K562 (cell line): ENCODE results near the gene NKX1-2. TPM values are rescaled to one million over a fixed set of nuclear protein-coding genes. Genes with fewer than 3 reads are reported as not detected.

Source experiments
- ATAC-seq: fragments of 200-7000 bp; cut with Tn5 transposase; 3 replicates; pipeline ENCODE4 v1.9.1; 2020; ENCODE audit warnings: moderate library complexity
- BruUV-seq: library from RNA; stranded (reverse); fragments of 400-500 nt; replicated peaks from 2 replicates; lab custom pipeline; 2021; lab: Mats Ljungman, UMichigan
- CTCF ChIA-PET: fragments of 300-600 bp; formaldehyde crosslinking; extraction: SDS; loops from one replicate; lab custom pipeline; 2021; ENCODE audit warnings: low intra/inter-chr PET ratio; lab: Yijun Ruan, JAX
- POLR2A ChIA-PET: fragments of 300-600, 350-650 bp; sonication (Branson Sonifier 250); formaldehyde crosslinking; extraction: SDS; loops from one replicate; lab custom pipeline; 2021; ENCODE audit warnings: antibody characterized with exemption, inconsistent platforms; lab: Yijun Ruan, JAX
- DNase-seq, 4 experiments: peaks; one replicate each; pipeline versions ENCODE4 v3.0.0 to v3.0.0-alpha.2; 2011 to 2018; ENCODE audit warnings: low spot score in 3 of 4, mixed read lengths in 3 of 4; ENCODE audit errors: extremely low read depth in 1 of 4
- FAIRE-seq: peaks from 2 replicates; lab custom pipeline; 2011; peaks lifted over from hg19 to GRCh38; lab: Jason Lieb, UNC
- H2AFZ ChIP-seq: 2 replicates; pipeline ENCODE4 v1.6.0; 2011; ENCODE audit warnings: low read depth, low read length, control low read depth, inconsistent platforms
- H3K27ac ChIP-seq: fragments of 200-600 bp; 3 replicates; pipeline ENCODE4 v1.8.0; 2011; ENCODE audit warnings: low read depth, mild to moderate bottlenecking, control low read depth, inconsistent platforms, low read length, moderate library complexity, mixed read lengths; ENCODE audit errors: extremely low read depth
- H3K27me3 ChIP-seq, 2 experiments: fragments of 300-600 bp in 1 of 2; 2 replicates in 1 of 2; 3 replicates in 1 of 2; pipeline versions ENCODE4 v1.6.0 to v1.8.0; 2011; ENCODE audit warnings: inconsistent platforms in 2 of 2, low read length in 2 of 2, mild to moderate bottlenecking in 1 of 2, mixed read lengths in 1 of 2, moderate library complexity in 1 of 2; ENCODE audit not compliant: control insufficient read depth in 2 of 2, insufficient read depth in 2 of 2
- H3K36me3 ChIP-seq: fragments of 300-600 bp; 3 replicates; pipeline ENCODE4 v1.8.0; 2011; ENCODE audit warnings: mild to moderate bottlenecking, low read length, inconsistent platforms; ENCODE audit not compliant: control insufficient read depth, insufficient read depth
- H3K4me1 ChIP-seq, 2 experiments: fragments of 200-600 bp in 1 of 2; replicated peaks in 1 of 2; 2 replicates in 1 of 2; 3 replicates in 1 of 2; pipeline versions ENCODE4 v1.5.1 to v1.8.0; 2011; ENCODE audit warnings: inconsistent platforms in 2 of 2, low read length in 2 of 2, mild to moderate bottlenecking in 1 of 2, mixed read lengths in 1 of 2, moderate library complexity in 1 of 2; ENCODE audit not compliant: control insufficient read depth in 2 of 2, insufficient read depth in 2 of 2
- H3K4me2 ChIP-seq: 2 replicates; pipeline ENCODE4 v1.6.1; 2011; ENCODE audit warnings: low read length, control low read depth, inconsistent platforms, mixed read lengths; ENCODE audit not compliant: insufficient read depth
- H3K4me3 ChIP-seq: fragments of 200-600 bp; sonication (generic), shearing (Covaris generic); 2 replicates; pipeline ENCODE4 v1.5.1; 2016; ENCODE audit warnings: control low read depth, inconsistent platforms
- H3K79me2 ChIP-seq: fragments of 200-600 bp; 3 replicates; pipeline ENCODE4 v1.8.0; 2011; ENCODE audit warnings: low read length, inconsistent platforms; ENCODE audit not compliant: control insufficient read depth, insufficient read depth
- H3K9ac ChIP-seq, 2 experiments: 2 replicates each; pipeline versions ENCODE4 v1.6.0 to v1.6.1; 2011; ENCODE audit warnings: low read depth in 2 of 2, low read length in 2 of 2, control low read depth in 1 of 2, inconsistent platforms in 1 of 2, mild to moderate bottlenecking in 1 of 2, mixed read lengths in 1 of 2; ENCODE audit not compliant: insufficient read depth in 1 of 2
- H3K9me1 ChIP-seq: one replicate; pipeline ENCODE4 v1.6.0; 2011; ENCODE audit warnings: inconsistent platforms, mild to moderate bottlenecking, low read length, moderate library complexity; ENCODE audit not compliant: control insufficient read depth, insufficient read depth
- H3K9me3 ChIP-seq: replicated peaks from 2 replicates; pipeline ENCODE4 v1.5.1; 2011; ENCODE audit warnings: low read depth, low read length, inconsistent platforms; ENCODE audit not compliant: control insufficient read depth, insufficient read depth
- H4K20me1 ChIP-seq: replicated peaks from 2 replicates; pipeline ENCODE4 v1.6.1; 2011; ENCODE audit warnings: low read length, inconsistent platforms, mixed read lengths; ENCODE audit not compliant: control insufficient read depth, insufficient read depth
- ATF7 ChIP-seq: fragments of 450-650 bp; IDR thresholded peaks from 2 replicates; pipeline ENCODE4 v1.7.1; 2014; ENCODE audit warnings: mild to moderate bottlenecking, moderate library complexity
- CREM ChIP-seq: IDR thresholded peaks from 2 replicates; pipeline ENCODE4 v1.6.1; 2014; ENCODE audit warnings: antibody characterized with exemption, low read depth
- HCFC1 ChIP-seq: IDR thresholded peaks from 2 replicates; pipeline ENCODE4 v1.6.1; 2012; ENCODE audit warnings: low read depth, low read length, improper control_type of control experiment
- NRF1 ChIP-seq, 2 experiments: fragments of 450-650 bp; IDR thresholded peaks in 1 of 2; conservative IDR thresholded peaks in 1 of 2; 2 replicates each; pipeline ENCODE4 v1.6.1; 2014; ENCODE audit warnings: mild to moderate bottlenecking in 2 of 2
- PHF8 ChIP-seq: fragments of 200-600 bp; sonication (generic); IDR thresholded peaks from 2 replicates; pipeline ENCODE4 v1.6.1; 2012; ENCODE audit warnings: mixed run types, mild to moderate bottlenecking, inconsistent platforms, low read length, moderate library complexity, borderline replicate concordance
- SMAD4 ChIP-seq: fragments of 250-450 bp; sonication (Bioruptor Pico); conservative IDR thresholded peaks from 2 replicates; pipeline ENCODE4 v1.8.0; 2021; ENCODE audit warnings: inconsistent platforms, mild to moderate bottlenecking, moderate library complexity
- SMC3 ChIP-seq: conservative IDR thresholded peaks from 2 replicates; pipeline ENCODE4 v1.6.1; 2011; ENCODE audit warnings: low read depth, low read length, improper control_type of control experiment; ENCODE audit not compliant: insufficient read depth
- TCF3 ChIP-seq: sonication (generic); formaldehyde crosslinking; IDR thresholded peaks from 2 replicates; pipeline ENCODE4 v1.4.0; 2020; ENCODE audit warnings: mild to moderate bottlenecking, missing genetic modification reagents
- ZBTB2 ChIP-seq: fragments of 450-650 bp; IDR thresholded peaks from 2 replicates; pipeline ENCODE4 v1.6.1; 2016; ENCODE audit warnings: antibody characterized with exemption
- ZNF3 ChIP-seq: fragments of 250-450 bp; sonication (Bioruptor Pico); IDR thresholded peaks from 2 replicates; pipeline ENCODE4 v1.5.0; 2021; ENCODE audit warnings: mild to moderate bottlenecking, moderate library complexity
- WGBS: fragments of 100-300 bp; shearing (Covaris generic); methylation state at CpG from one replicate; pipeline ENCODE4 v1.1.6; 2016; ENCODE audit warnings: low coverage, mixed read lengths; ENCODE audit not compliant: insufficient coverage; ENCODE audit errors: missing lambda C conversion rate; 5-methylcytosine and 5-hydroxymethylcytosine counted together
- in situ Hi-C: fragments of 300-500 bp; cut with MboI; formaldehyde crosslinking; loops from 4 replicates; pipeline ENCODE4 v1.15.0; 2018; ENCODE audit warnings: inconsistent platforms, mixed read lengths
- intact Hi-C: fragments of 100-400 bp; cut with micrococcal nuclease; formaldehyde crosslinking; loops from 2 replicates; pipeline ENCODE4 v1.14.2; 2022
- polyA plus RNA-seq, 8 experiments: library from polyadenylated mRNA; depleted of rRNA in 4 of 8; stranded (reverse) in 5 of 8; unstranded in 3 of 8; fragments of >200 nt; fragmentation: Nextera tagmentation in 2 of 8; fragmentation: Illumina TruSeq in 1 of 8; extraction: Ambion mirVana in 2 of 8; extraction: Trizol in 1 of 8; gene quantifications; 2 replicates each; pipeline versions ENCODE4 v1.2.1 to v1.2.3, GENCODE V29; 2011 to 2014; ENCODE audit warnings: inconsistent platforms in 1 of 8, missing spikeins in 1 of 8
- total RNA-seq, 7 experiments: library from RNA; depleted of rRNA in 6 of 7; stranded (reverse); fragments of >200 nt in 6 of 7; fragmentation: Illumina TruSeq in 2 of 7; extraction: Trizol in 2 of 7; gene quantifications; 2 replicates each; pipeline versions ENCODE4 v1.2.1 to v1.2.3, GENCODE V29; 2011 to 2021; ENCODE audit warnings: low replicate concordance in 1 of 7
- TF ChIP-seq, protein P1 (sequence below): fragments of 200-800 bp; sonication (Bioruptor generic); IDR thresholded peaks from 2 replicates; pipeline ENCODE4 v1.6.1; 2017; ENCODE audit warnings: missing genetic modification characterization, missing compliant biosample characterization
- TF ChIP-seq, protein P2 (sequence below): fragments of 450-650 bp; IDR thresholded peaks from 2 replicates; pipeline ENCODE4 v1.6.1; 2016; ENCODE audit warnings: missing biosample characterization, missing genetic modification characterization
- TF ChIP-seq, protein P3 (sequence below): sonication (generic); formaldehyde crosslinking; IDR thresholded peaks from 2 replicates; pipeline ENCODE4 v1.8.0; 2022; ENCODE audit warnings: mild to moderate bottlenecking, missing genetic modification reagents

NKX1-2 gene
- total and polyA plus RNA-seq, 9 of the 15 experiments (the other 6 are each of a cell fraction or from before 2014, with no cell fraction given) = not detected

GRCh38 chr10:124461642-124462347, 12.0 kb upstream of the NKX1-2 start, which contains the start of gene LHPP:
TSS of gene LHPP (plus strand) at chr10:124461823. CDS start at chr10:124461863, 40 bp downstream.
- peak; percentile 81 to 88 (median 83) for DNase-seq
- H3K4me3 ChIP-seq = peak within 1 kb of the TSS; percentile 76
- peaks cover 16% of the 10 kb centered on the region for H3K79me2 ChIP-seq
- H3K27me3 ChIP-seq = no peaks in the 10 kb centered on the region
- no peaks in the 10 kb centered on the region for H4K20me1 ChIP-seq
- ChIA-PET POLR2A (interaction anchor here (0.6 to 1.8 kb wide), 3 partner anchors 24 to 329 kb away, joined by 3 to 5 read pairs (median 3); no protein-coding TSS in a partner anchor), CTCF (no interaction called here)
- peak within 1 kb of the TSS; percentile 90 for H3K4me2 ChIP-seq
- H3K27ac ChIP-seq = peak within 1 kb of the TSS; percentile 75
- in situ Hi-C loops (no loop called here), intact Hi-C loops (no loop called here)
- peaks cover 24 to 29% of the 10 kb centered on the region in 2 experiments for H3K4me1 ChIP-seq
- H3K9me3 ChIP-seq = no peaks in the 10 kb centered on the region
- WGBS = 2% methylated on average over 48 of the region's 81 CpGs
- BruUV-seq = no TSS peak
- FAIRE-seq = peak; percentile 65
- no peaks in the 10 kb centered on the region for H3K9me1 ChIP-seq
- peak within 1 kb of the TSS; percentile 99 for H2AFZ ChIP-seq
- H3K36me3 ChIP-seq = no peaks in the 10 kb centered on the region
- ATAC-seq = peak; percentile 97
- H3K9ac ChIP-seq = peak within 1 kb of the TSS; percentile 51 to 91; a peak in 3 of 4 replicates
- TF ChIP-seq, protein P1, sequence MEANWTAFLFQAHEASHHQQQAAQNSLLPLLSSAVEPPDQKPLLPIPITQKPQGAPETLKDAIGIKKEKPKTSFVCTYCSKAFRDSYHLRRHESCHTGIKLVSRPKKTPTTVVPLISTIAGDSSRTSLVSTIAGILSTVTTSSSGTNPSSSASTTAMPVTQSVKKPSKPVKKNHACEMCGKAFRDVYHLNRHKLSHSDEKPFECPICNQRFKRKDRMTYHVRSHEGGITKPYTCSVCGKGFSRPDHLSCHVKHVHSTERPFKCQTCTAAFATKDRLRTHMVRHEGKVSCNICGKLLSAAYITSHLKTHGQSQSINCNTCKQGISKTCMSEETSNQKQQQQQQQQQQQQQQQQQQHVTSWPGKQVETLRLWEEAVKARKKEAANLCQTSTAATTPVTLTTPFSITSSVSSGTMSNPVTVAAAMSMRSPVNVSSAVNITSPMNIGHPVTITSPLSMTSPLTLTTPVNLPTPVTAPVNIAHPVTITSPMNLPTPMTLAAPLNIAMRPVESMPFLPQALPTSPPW = peak; percentile 46
- TF ChIP-seq ZBTB2 = peak; percentile 61; the same call in 1 of the 2 replicates
- TF ChIP-seq NRF1 (conservative IDR thresholded peaks at IDR 0.05 in 1 of 2, IDR thresholded peaks at IDR 0.05 in 1 of 2) = peak; percentile 93 to 94
- peak; percentile 93 for TF ChIP-seq HCFC1
- TF ChIP-seq PHF8 = peak; percentile 72; the same call in 1 of the 2 replicates
- no peak for TF ChIP-seq TCF3 (CRISPR knock-in tag)
- peak; percentile 59 for TF ChIP-seq ATF7
- TF ChIP-seq CREM = peak; percentile 87
- TF ChIP-seq SMAD4 (CRISPR knock-in tag) = 0 out of 2 replicates have a peak, but pooled peaks have one; percentile 19
- TF ChIP-seq SMC3 = no peak
- no peak for TF ChIP-seq ZNF3
- TF ChIP-seq, protein P2, sequence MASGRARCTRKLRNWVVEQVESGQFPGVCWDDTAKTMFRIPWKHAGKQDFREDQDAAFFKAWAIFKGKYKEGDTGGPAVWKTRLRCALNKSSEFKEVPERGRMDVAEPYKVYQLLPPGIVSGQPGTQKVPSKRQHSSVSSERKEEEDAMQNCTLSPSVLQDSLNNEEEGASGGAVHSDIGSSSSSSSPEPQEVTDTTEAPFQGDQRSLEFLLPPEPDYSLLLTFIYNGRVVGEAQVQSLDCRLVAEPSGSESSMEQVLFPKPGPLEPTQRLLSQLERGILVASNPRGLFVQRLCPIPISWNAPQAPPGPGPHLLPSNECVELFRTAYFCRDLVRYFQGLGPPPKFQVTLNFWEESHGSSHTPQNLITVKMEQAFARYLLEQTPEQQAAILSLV = no peak
- TF ChIP-seq, protein P3, sequence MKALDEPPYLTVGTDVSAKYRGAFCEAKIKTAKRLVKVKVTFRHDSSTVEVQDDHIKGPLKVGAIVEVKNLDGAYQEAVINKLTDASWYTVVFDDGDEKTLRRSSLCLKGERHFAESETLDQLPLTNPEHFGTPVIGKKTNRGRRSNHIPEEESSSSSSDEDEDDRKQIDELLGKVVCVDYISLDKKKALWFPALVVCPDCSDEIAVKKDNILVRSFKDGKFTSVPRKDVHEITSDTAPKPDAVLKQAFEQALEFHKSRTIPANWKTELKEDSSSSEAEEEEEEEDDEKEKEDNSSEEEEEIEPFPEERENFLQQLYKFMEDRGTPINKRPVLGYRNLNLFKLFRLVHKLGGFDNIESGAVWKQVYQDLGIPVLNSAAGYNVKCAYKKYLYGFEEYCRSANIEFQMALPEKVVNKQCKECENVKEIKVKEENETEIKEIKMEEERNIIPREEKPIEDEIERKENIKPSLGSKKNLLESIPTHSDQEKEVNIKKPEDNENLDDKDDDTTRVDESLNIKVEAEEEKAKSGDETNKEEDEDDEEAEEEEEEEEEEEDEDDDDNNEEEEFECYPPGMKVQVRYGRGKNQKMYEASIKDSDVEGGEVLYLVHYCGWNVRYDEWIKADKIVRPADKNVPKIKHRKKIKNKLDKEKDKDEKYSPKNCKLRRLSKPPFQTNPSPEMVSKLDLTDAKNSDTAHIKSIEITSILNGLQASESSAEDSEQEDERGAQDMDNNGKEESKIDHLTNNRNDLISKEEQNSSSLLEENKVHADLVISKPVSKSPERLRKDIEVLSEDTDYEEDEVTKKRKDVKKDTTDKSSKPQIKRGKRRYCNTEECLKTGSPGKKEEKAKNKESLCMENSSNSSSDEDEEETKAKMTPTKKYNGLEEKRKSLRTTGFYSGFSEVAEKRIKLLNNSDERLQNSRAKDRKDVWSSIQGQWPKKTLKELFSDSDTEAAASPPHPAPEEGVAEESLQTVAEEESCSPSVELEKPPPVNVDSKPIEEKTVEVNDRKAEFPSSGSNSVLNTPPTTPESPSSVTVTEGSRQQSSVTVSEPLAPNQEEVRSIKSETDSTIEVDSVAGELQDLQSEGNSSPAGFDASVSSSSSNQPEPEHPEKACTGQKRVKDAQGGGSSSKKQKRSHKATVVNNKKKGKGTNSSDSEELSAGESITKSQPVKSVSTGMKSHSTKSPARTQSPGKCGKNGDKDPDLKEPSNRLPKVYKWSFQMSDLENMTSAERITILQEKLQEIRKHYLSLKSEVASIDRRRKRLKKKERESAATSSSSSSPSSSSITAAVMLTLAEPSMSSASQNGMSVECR (CRISPR knock-in tag) = peak; percentile 52; the same call in 1 of the 2 replicates
